RWPE1 (cell line): Measurements from ENCODE around the gene COL4A4.

Experiments used
- CTCF ChIA-PET: fragments of 350-600 bp; sonication (Branson Sonifier 250); formaldehyde crosslinking; extraction: SDS; loops from one replicate; lab custom pipeline; 2021; lab: Yijun Ruan, JAX
- POLR2A ChIA-PET: fragments of 400-600 bp; formaldehyde crosslinking; extraction: SDS; loops from one replicate; lab custom pipeline; 2020; ENCODE audit warnings: antibody characterized with exemption; ENCODE audit not compliant: low non-redundant PET; lab: Yijun Ruan, JAX
- DNase-seq: peaks from one replicate; pipeline ENCODE4 v3.0.0; 2012; ENCODE audit warnings: low spot score
- H3K27ac ChIP-seq: fragments of 450-650 bp; 2 replicates; pipeline ENCODE4 v1.5.1; 2017
- TF ChIP-seq, protein P1 (sequence below): fragments of 450-650 bp; conservative IDR thresholded peaks from 2 replicates; pipeline ENCODE4 v1.5.1; 2017; ENCODE audit warnings: low read depth, mild to moderate bottlenecking

COL4A4 gene

DNA sequence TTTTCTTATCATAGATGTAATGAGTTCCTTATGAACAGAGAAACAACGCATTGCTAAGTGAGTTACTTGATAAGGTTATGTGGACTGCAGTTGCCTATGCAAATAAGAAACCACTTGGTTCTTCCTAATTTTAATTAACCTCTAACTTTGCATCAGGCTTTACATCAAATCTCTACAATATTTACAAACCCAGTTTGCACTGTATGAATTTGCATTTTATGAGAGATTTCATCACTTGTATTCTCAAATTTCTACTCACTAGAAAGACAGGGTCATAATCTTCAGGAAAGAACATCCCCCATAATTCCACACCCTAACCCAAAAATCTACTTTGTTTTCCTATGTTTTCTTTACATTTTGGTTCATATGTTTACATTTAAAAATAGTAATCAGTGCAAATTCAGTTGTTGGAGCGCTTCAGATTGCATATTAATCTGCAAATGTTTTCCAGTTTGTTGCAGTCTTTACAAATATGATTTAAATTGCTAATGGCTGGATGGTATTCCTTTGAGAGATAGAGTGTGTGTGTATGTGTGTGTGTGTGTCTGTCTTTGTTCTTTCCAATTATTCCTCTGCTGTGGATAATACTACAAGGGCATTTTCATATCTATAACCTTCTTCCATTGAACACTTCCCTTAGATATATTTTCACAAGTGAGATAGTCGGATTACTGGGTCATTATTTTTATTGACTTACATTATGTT is 106.1 kb downstream of the COL4A4 start:
- TF ChIP-seq, protein P1, sequence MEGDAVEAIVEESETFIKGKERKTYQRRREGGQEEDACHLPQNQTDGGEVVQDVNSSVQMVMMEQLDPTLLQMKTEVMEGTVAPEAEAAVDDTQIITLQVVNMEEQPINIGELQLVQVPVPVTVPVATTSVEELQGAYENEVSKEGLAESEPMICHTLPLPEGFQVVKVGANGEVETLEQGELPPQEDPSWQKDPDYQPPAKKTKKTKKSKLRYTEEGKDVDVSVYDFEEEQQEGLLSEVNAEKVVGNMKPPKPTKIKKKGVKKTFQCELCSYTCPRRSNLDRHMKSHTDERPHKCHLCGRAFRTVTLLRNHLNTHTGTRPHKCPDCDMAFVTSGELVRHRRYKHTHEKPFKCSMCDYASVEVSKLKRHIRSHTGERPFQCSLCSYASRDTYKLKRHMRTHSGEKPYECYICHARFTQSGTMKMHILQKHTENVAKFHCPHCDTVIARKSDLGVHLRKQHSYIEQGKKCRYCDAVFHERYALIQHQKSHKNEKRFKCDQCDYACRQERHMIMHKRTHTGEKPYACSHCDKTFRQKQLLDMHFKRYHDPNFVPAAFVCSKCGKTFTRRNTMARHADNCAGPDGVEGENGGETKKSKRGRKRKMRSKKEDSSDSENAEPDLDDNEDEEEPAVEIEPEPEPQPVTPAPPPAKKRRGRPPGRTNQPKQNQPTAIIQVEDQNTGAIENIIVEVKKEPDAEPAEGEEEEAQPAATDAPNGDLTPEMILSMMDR: no peak
- POLR2A ChIA-PET: no interaction called here
- H3K27ac ChIP-seq: no peak overlapping the region
- CTCF ChIA-PET: no interaction called here
- no peak for DNase-seq

DNA sequence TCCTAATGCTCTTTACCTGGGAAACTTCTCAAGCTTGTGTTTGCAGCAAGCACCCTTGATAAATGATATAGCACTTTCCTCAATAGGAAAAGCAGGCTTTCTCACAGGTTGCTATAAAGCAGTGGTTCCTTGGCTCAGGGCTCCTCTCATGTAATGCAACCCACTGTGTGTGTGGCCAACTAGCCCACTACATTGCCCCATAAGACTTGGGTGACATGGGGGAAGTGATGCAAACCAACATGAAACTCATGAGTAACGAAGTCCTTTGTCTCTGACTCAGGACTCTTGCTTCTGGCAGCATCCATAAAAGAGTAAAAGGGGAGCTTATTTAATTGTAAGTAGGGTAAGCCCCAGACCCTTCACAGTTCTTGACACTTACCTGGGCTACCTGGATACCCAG is 106.9 kb downstream of the COL4A4 start:
- DNase-seq: no peak
- CTCF ChIA-PET: no interaction called here
- no peak overlapping the region for H3K27ac ChIP-seq
- TF ChIP-seq, protein P1: no peak
- POLR2A ChIA-PET: no interaction called here

DNA sequence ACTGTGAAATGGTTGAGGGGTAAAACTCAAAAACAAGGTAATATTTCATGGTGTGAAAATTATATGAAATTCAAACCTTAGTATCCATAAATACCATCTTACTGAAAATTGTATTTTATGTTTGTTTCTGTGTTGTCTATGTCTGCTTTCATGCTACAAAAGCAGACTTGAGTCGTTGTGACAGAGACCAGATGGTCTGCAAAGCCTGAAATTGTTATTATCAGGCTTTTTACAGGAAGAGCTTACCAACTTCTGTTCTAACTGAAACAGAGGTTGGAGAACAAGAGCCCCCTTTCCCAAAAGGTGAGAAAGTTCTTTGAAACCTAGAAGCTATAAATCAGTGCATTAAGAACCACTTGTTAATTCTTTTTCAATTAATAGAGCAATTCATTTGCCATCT is 110.0 kb downstream of the COL4A4 start:
- TF ChIP-seq, protein P1: no peak
- no peak for DNase-seq
- POLR2A ChIA-PET: no interaction called here

DNA sequence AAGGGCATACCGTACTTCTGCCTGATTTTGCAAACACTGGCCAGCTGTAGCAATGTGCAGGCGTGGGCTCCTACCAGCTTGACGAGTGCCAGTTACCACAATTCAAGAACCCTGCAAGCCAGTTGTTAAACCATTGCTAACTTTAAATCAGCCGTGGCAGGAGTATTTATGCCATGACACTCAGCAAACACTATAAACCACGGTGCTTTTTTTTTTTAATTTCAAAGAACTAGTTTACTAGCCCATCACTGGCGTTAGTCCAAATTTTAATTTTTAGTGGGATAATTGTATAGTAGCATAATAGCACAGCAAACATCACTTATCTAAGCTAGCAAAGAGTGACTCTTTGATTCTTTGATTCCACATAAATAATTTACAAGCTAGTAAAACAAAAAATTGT is 111.1 kb downstream of the COL4A4 start:
- CTCF ChIA-PET: no interaction called here
- TF ChIP-seq, protein P1: no peak
- POLR2A ChIA-PET: no interaction called here
- DNase-seq: no peak
- no peak overlapping the region for H3K27ac ChIP-seq

More for the DNA sequence above, 110.0 kb downstream of the COL4A4 start:
- CTCF ChIA-PET: no interaction called here
- H3K27ac ChIP-seq: no peak overlapping the region

DNA sequence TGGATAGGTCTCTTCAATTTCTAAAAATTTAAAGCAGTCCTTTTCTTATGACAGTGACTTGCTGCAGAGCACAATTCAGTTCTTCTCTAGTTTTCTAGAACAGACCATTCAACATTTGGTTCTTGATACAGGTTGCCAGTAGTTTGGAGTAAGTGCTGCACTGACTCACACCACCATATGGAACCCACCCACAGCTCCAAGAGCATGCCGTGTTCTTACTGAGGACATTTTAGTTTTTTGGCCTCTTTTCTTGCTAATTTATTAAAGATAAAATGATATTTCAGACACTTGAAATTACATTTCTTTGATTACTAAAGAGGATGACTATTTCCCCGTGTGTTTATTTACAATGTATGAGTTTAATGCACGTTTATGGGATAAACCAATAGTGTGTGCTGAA is 120.0 kb downstream of the COL4A4 start:
- no peak for DNase-seq
- ChIA-PET POLR2A (no interaction called here), CTCF (no interaction called here)
- H3K27ac ChIP-seq: no peak overlapping the region
- TF ChIP-seq, protein P1: no peak

DNA sequence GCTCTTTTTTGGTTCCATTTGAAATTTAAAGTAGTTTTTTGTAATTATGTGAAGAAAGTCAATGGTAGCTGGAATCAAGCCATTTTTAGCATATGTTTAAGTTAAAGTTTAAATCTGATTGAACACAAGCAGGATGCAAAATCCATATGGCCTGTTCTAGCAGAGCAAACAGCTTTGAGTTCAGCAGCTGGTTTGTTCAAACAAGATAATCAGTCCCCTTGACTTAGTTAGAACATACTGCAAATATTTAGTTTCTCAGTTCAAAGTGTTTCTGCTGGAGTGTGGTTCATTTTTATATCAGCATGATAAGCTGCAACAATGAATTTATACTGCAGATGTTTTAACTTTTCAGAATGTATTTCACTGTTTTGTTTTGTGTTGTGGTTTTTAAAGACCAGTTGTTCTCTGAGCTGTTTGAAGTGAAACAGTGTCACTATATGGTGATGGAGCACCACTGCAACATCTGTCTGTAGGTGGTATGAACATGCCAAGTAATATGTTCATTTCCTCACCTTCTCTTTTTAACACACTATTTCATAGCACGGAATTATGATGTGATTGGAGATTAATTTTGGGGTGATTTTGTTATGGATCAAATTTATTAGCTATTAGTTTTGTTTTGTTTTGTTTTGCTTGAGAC is 125.3 kb downstream of the COL4A4 start:
- ChIA-PET CTCF (no interaction called here), POLR2A (no interaction called here)
- H3K27ac ChIP-seq: no peak overlapping the region
- no peak for DNase-seq
- TF ChIP-seq, protein P1: no peak
